ENCODE results near the gene INTS11.

The INTS11 gene

DNA sequence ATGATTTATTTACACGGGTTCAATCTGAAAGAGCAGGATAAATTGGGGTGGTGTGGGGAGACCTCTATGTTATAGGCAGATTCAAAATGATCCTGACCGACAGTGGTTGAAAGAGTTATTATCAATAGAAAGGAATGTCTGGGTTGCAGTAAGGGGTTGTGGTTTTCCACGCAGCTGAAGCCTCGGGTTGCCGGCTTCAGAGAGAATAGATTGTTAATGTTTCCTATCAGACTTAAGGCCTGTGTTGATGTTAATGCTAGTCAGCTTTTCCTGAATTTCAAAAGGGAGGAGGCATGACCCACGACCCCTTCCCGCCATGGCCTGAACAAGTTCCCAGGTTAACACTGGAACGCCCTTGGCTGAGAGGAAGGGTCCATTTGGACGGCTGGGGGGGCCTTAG is 48.6 kb downstream of the INTS11 start:
- TF ChIP-seq ZFP3 (CRISPR knock-in tag; IDR thresholded peaks at IDR 0.05) (no peak), GLIS3 (CRISPR knock-in tag; IDR thresholded peaks at IDR 0.05) (no peak), PPARA (CRISPR knock-in tag; IDR thresholded peaks at IDR 0.05; ENCODE audit: borderline replicate concordance) (no peak)
- ATAC-seq = no peak

GRCh38 chr1:1274931-1275431 is 49.5 kb downstream of the INTS11 start:
- ATAC-seq = no peak
- TF ChIP-seq PPARA (CRISPR knock-in tag; IDR thresholded peaks at IDR 0.05; ENCODE audit: borderline replicate concordance) = no peak
- TF ChIP-seq SNAI2 (CRISPR knock-in tag; IDR thresholded peaks at IDR 0.05) = no peak
- no peak for TF ChIP-seq ARNTL (CRISPR knock-in tag; IDR thresholded peaks at IDR 0.05; ENCODE audit: borderline replicate concordance, low read depth)
- TF ChIP-seq TCF4 (CRISPR knock-in tag; IDR thresholded peaks at IDR 0.05; ENCODE audit: borderline replicate concordance) = no peak
- no peak for TF ChIP-seq OSR1 (CRISPR knock-in tag; IDR thresholded peaks at IDR 0.05)
- TF ChIP-seq BACH2 (CRISPR knock-in tag; IDR thresholded peaks at IDR 0.05; ENCODE audit: borderline replicate concordance) = no peak

DNA sequence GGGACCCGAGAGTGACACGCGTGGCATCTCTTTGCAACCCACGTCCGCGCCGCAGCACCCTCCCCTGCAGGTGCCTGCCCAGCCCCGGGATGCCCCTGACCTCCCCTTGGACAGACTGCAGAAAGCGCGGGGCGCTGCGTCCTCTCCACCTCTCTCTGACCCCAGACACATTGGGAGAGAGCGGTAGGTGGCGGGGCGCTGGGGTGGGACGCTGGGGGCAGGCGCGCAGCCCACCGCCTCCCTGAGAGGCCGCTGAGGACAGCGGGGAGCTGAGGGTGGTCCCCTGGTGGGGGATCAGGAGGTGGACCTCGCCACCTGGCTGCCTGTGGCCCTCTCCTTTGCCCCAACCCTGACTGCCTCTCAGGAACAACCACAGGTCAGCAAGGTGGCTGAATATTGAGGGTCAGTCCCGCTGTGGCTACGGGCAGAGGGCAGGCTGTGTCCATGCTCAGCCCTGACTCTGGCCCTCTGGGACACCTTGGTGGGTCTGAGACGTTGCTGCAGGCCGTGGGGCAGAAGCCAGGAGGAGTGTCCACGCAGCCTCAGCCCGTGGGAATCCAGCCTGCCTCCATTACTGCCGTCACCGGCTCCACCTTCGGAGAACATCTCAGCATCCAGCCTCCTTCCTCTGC is 50.0 kb downstream of the INTS11 start:
- ATAC-seq = peak; percentile 53
- no peak for TF ChIP-seq SNAI2 (CRISPR knock-in tag; IDR thresholded peaks at IDR 0.05)
- TF ChIP-seq ZNF70 (CRISPR knock-in tag; IDR thresholded peaks at IDR 0.05) = no peak

DNA sequence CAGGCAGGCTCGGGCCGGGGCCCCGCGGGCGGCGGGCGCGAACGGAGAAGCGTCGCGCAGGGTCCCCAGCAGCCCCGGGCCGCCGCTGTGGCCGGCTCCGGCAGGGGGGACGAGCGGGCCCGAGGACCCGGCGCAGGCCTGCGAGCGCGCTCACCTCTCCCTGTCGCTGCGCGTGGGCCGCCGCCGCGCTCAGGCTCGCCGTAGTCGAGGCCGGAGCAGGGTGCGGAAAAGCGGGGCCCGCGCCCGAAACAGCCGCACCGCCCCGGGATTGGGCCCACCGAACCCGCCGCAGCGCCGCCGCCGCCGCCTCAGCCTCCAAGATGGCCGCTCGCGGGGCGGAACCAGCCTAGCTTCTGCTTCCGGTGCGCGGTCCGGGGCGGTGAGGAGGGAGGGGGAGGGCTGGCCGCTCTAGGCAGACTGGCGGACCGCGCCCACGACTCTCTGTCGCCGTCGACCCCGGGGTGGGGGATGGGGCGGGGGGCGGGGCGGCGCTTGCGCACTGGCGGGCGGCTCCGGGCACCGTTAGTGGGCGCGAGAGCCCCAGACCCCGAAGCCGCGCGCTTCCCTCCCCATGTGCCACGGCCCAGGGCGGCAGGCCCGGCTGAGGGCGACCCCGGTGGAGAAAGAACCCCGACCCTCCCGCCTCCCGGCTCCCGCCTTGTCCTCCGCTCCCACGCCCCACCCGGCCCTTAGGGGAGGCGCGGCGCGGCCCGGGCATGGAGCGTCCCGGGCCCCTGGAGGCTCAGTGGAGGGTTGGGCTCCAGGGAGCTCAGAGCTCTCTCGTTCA is 50.8 kb downstream of the INTS11 start, which contains the start of gene UBE2J2:
Gene UBE2J2, minus strand, starts transcription at position 343 of the 787 bp plus-strand sequence. CDS start 5,862 bp downstream, outside the sequence.
- peak; percentile 94 for ATAC-seq
- TF ChIP-seq OSR1 (CRISPR knock-in tag; IDR thresholded peaks at IDR 0.05) = no peak
- no peak for TF ChIP-seq ZFP30 (CRISPR knock-in tag; IDR thresholded peaks at IDR 0.05)
- TF ChIP-seq ISL1 (CRISPR knock-in tag; IDR thresholded peaks at IDR 0.05) = no peak
- no peak for TF ChIP-seq ZNF8 (CRISPR knock-in tag; IDR thresholded peaks at IDR 0.05)

DNA sequence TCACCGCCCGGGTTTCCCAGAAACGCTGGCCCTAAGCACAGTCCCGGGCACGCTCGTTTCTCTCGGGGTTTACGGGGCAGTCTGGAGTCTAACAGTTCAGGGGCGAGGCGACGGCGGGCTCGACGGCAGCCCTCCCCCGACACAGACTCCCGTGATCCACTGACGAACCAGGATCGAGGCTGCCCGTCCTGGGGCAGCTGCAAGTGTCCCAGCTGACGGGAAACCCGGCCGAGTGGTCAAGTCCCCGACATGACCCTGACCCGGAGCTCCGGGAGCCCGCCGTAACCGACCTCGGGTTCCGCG is 51.3 kb downstream of the INTS11 start:
- ATAC-seq = no peak

GRCh38 chr1:1272341-1273208 is 51.9 kb downstream of the INTS11 start:
- no peak for ATAC-seq
- TF ChIP-seq RARB (CRISPR knock-in tag; IDR thresholded peaks at IDR 0.05) (no peak), POU6F1 (CRISPR knock-in tag; IDR thresholded peaks at IDR 0.05; ENCODE audit: borderline replicate concordance, low read depth) (no peak), PATZ1 (CRISPR knock-in tag; IDR thresholded peaks at IDR 0.05; ENCODE audit: borderline replicate concordance) (no peak), SNAI2 (CRISPR knock-in tag; IDR thresholded peaks at IDR 0.05) (no peak), ESRRG (CRISPR knock-in tag; IDR thresholded peaks at IDR 0.05) (no peak), ARNTL (CRISPR knock-in tag; IDR thresholded peaks at IDR 0.05; ENCODE audit: borderline replicate concordance, low read depth) (no peak), ZC3H10 (CRISPR knock-in tag; IDR thresholded peaks at IDR 0.05) (no peak), GLIS3 (CRISPR knock-in tag; IDR thresholded peaks at IDR 0.05) (no peak), OSR1 (CRISPR knock-in tag; IDR thresholded peaks at IDR 0.05) (no peak), ISL1 (CRISPR knock-in tag; IDR thresholded peaks at IDR 0.05) (no peak), CSDC2 (CRISPR knock-in tag; IDR thresholded peaks at IDR 0.05) (no peak), TCF4 (CRISPR knock-in tag; IDR thresholded peaks at IDR 0.05; ENCODE audit: borderline replicate concordance) (no peak), ZNF8 (CRISPR knock-in tag; IDR thresholded peaks at IDR 0.05) (no peak)
- TF ChIP-seq, protein P1, sequence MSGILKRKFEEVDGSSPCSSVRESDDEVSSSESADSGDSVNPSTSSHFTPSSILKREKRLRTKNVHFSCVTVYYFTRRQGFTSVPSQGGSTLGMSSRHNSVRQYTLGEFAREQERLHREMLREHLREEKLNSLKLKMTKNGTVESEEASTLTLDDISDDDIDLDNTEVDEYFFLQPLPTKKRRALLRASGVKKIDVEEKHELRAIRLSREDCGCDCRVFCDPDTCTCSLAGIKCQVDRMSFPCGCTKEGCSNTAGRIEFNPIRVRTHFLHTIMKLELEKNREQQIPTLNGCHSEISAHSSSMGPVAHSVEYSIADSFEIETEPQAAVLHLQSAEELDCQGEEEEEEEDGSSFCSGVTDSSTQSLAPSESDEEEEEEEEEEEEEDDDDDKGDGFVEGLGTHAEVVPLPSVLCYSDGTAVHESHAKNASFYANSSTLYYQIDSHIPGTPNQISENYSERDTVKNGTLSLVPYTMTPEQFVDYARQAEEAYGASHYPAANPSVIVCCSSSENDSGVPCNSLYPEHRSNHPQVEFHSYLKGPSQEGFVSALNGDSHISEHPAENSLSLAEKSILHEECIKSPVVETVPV (CRISPR knock-in tag; IDR thresholded peaks at IDR 0.05) = no peak

More for the DNA sequence above, 51.3 kb downstream of the INTS11 start:
- TF ChIP-seq POU6F1 (CRISPR knock-in tag; IDR thresholded peaks at IDR 0.05; ENCODE audit: borderline replicate concordance, low read depth) = no peak
- TF ChIP-seq ZC3H10 (CRISPR knock-in tag; IDR thresholded peaks at IDR 0.05) = no peak
- TF ChIP-seq ZNF565 (CRISPR knock-in tag; conservative IDR thresholded peaks at IDR 0.05; ENCODE audit: low read depth) = no peak
- TF ChIP-seq ZNF8 (CRISPR knock-in tag; IDR thresholded peaks at IDR 0.05) = no peak
- no peak for TF ChIP-seq BACH2 (CRISPR knock-in tag; IDR thresholded peaks at IDR 0.05; ENCODE audit: borderline replicate concordance)
- TF ChIP-seq ARNTL (CRISPR knock-in tag; IDR thresholded peaks at IDR 0.05; ENCODE audit: borderline replicate concordance, low read depth) = no peak
- TF ChIP-seq SNAI2 (CRISPR knock-in tag; IDR thresholded peaks at IDR 0.05) = no peak
- no peak for TF ChIP-seq PPARA (CRISPR knock-in tag; IDR thresholded peaks at IDR 0.05; ENCODE audit: borderline replicate concordance)
